ENCODE data around the gene LTBP2. TPM values are rescaled to one million over a fixed set of nuclear protein-coding genes. Genes with fewer than 3 reads are reported as not detected.
A peak's percentile ranks its signal among the peaks of the same experiment; 100 is the strongest.

LTBP2 gene
- total RNA-seq, 3 donors from 2014 or later (not counting 1 experiment from before 2014, with no cell fraction given): 2.1 to 3.7 (median 3.0) TPM

DNA sequence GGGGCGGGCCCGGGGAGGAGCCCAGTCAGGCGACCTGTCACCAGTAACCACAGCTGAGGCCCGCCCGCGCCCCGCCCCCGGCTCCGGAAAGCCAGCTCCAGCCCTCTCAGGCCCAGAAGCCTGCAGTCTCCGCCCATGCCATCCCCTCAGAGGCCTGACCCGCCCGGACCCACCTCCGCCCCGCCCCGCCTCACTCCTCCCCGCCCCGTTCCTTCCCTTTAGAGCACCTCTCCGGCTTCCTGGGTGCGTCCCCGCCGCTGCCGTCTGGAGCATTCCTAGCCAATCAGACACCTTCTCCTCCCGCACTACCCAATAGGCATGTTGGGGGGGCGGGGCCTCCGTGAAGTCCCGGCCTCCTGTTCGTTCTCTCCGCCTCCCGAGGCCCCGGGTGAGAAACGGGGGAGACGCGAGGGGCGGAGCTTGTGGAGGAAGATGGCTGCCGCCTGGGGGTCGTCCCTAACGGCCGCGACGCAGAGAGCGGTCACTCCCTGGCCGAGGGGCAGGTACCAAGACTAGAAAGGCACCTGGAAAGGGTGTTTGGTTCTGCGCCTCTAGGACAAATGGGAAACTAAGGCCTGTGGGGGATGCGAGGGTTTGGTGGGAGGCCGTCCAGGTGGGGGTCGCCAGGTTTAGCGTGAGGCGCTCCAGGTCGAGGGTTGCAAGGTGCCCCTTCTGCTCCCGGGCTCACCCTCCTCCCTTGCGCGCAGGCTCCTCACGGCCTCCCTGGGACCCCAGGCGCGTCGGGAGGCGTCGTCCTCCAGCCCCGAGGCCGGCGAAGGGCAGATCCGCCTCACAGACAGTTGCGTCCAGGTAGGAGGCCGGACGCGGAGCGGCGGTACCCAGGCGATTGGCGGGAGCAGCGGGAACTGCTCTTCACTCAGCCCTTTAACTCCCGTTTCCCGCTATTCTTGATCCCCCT lies 118.4 kb downstream of the LTBP2 start, which contains the start of gene ISCA2:
ISCA2 (plus strand) TSS at position 423 of the 919 bp plus-strand sequence; CDS start at position 433, 10 bp downstream.
- Mint-ChIP-seq H3K27ac (no peak within 1 kb of the TSS), H3K4me3 (no peak within 1 kb of the TSS), H3K36me3 (no peaks in the 10 kb centered on the region), H3K9me3 (no peaks in the 10 kb centered on the region), H3K4me1 (peaks cover 16 to 17% of the 10 kb centered on the region in 2 donors), H3K27me3 (ENCODE audit: low read depth in 2 of 2) (no peaks in the 10 kb centered on the region)
- H3K27me3 ChIP-seq (ENCODE audit: control insufficient read depth, insufficient read depth, low read length): no peaks in the 10 kb centered on the region
- peak; percentile 88 to 97 (median 91) for ATAC-seq
- intact Hi-C loops (cut with micrococcal nuclease): loop anchor here (1.0 to 10.0 kb wide), 6 partner anchors 125 to 509 kb away; partner anchors contain the start of genes ABCD4, ALDH6A1, AREL1 and EIF2B2
- no peaks in the 10 kb centered on the region for H3K9me3 ChIP-seq (ENCODE audit: control insufficient read depth, insufficient read depth, low read length)
- TF ChIP-seq, protein P1, sequence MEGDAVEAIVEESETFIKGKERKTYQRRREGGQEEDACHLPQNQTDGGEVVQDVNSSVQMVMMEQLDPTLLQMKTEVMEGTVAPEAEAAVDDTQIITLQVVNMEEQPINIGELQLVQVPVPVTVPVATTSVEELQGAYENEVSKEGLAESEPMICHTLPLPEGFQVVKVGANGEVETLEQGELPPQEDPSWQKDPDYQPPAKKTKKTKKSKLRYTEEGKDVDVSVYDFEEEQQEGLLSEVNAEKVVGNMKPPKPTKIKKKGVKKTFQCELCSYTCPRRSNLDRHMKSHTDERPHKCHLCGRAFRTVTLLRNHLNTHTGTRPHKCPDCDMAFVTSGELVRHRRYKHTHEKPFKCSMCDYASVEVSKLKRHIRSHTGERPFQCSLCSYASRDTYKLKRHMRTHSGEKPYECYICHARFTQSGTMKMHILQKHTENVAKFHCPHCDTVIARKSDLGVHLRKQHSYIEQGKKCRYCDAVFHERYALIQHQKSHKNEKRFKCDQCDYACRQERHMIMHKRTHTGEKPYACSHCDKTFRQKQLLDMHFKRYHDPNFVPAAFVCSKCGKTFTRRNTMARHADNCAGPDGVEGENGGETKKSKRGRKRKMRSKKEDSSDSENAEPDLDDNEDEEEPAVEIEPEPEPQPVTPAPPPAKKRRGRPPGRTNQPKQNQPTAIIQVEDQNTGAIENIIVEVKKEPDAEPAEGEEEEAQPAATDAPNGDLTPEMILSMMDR (IDR thresholded peaks at IDR 0.05): no peak
- peaks cover 18% of the 10 kb centered on the region for H3K4me1 ChIP-seq (ENCODE audit: control insufficient read depth, insufficient read depth, low read length)
- no peaks in the 10 kb centered on the region for H3K36me3 ChIP-seq (ENCODE audit: control insufficient read depth, insufficient read depth, low read length)
- peak within 1 kb of the TSS; percentile 65 for H3K27ac ChIP-seq (ENCODE audit: low read length)
- peak within 1 kb of the TSS; percentile 92 for H3K4me3 ChIP-seq (ENCODE audit: low read length)
- WGBS (ENCODE audit: insufficient coverage): under 1% methylated on average over 71 of the region's 73 CpGs
- peak; percentile 98 to 99 for DNase-seq

DNA sequence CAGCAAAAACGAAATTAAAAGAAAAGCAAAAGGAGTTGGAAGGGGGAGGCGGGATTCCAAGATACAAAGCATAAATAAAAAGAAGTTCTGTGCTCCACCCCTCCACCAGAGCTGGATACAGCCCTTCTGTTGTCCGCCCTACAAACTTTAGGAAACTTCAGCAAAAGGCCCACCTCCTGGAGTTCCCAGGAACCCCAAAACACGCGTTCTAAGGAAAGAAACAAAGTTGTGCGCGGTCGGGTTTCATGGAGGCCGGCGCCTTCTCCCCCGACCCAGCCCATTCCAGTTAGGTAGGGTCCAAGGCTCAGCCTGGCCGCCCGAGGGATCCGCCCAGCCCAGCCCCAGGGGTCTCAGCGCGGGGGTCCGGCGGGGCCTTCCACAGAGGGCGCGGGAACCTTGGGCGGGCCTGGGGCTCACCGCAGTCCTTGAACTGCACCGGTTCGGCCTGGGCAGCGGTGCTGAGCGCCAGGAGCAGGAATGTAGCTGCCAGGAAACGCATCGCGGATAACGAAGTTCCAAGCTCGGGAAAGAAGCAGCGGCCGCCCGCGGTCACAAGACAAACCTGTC lies 119.2 kb downstream of the LTBP2 start, which contains the start of gene NPC2:
NPC2 (minus strand) TSS at position 530 of the 567 bp plus-strand sequence; CDS start at position 499, 31 bp downstream.
- Histone ChIP-seq H3K9me3 (ENCODE audit: control insufficient read depth, insufficient read depth, low read length) (no peaks in the 10 kb centered on the region), H3K4me3 (ENCODE audit: low read length) (peak within 1 kb of the TSS; percentile 92), H3K36me3 (ENCODE audit: control insufficient read depth, insufficient read depth, low read length) (no peaks in the 10 kb centered on the region), H3K27me3 (ENCODE audit: control insufficient read depth, insufficient read depth, low read length) (no peaks in the 10 kb centered on the region), H3K27ac (ENCODE audit: low read length) (peak within 1 kb of the TSS; percentile 65), H3K4me1 (ENCODE audit: control insufficient read depth, insufficient read depth, low read length) (peaks cover 18% of the 10 kb centered on the region)
- WGBS (ENCODE audit: insufficient coverage): under 1% methylated on average over 34 of the region's 35 CpGs
- intact Hi-C loops (cut with micrococcal nuclease): loop anchor here (1.0 to 10.0 kb wide), 7 partner anchors 126 to 509 kb away; partner anchors contain the start of genes ABCD4, ALDH6A1, AREL1 and EIF2B2
- Mint-ChIP-seq H3K4me1 (peaks cover 16 to 17% of the 10 kb centered on the region in 2 donors), H3K27ac (no peak within 1 kb of the TSS), H3K4me3 (no peak within 1 kb of the TSS), H3K9me3 (no peaks in the 10 kb centered on the region), H3K27me3 (ENCODE audit: low read depth in 2 of 2) (no peaks in the 10 kb centered on the region), H3K36me3 (no peaks in the 10 kb centered on the region)
- ATAC-seq: no peak
- peak in 1 of 2 donors; percentile 38 for DNase-seq
- TF ChIP-seq, protein P1 (IDR thresholded peaks at IDR 0.05): no peak

DNA sequence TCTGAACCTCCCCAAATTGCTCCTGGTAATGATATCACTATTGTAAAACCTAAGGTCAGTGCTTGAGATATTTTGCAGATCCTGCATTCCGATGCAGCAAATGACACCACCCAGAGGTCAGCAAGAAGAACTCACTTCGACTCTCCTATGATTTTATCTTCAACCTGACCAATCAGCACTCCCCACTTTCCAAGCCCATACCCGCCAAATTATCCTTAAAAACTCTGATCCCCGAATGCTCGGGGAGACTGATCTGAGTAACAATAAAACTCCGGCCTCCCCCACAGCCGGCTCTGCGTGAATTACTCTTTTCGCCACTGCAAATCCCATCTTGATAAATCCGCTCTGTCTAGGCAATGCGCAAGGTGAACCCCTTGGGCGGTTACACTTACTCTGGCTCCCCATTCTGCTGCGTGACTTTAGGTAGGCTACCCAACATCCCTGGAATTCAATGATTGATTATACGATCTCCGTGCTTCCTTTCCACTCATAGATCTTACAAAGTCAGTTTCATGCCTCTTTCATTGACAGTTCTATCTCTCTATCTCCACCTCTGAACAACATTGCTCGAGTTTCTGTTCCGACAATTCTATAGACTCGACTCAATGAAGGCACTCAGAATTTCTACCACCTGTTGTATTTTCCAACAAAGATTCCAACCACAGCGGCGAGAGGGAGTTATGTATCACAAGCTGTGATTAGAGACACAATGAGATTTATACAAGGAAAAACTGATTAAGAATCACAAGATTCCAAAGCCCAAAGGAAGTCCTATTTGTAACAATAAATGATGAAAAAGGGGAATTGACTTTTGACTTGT lies 119.9 kb downstream of the LTBP2 start:
- H3K4me1 Mint-ChIP-seq: peaks cover 16 to 17% of the 10 kb centered on the region in 2 donors
- DNase-seq (peak in 1 of 2 donors; percentile 47), ATAC-seq (no peak)
- Histone ChIP-seq H3K9me3 (ENCODE audit: control insufficient read depth, insufficient read depth, low read length) (no peaks in the 10 kb centered on the region), H3K4me3 (ENCODE audit: low read length) (peak overlapping the region; percentile 92), H3K4me1 (ENCODE audit: control insufficient read depth, insufficient read depth, low read length) (peaks cover 18% of the 10 kb centered on the region), H3K36me3 (ENCODE audit: control insufficient read depth, insufficient read depth, low read length) (no peaks in the 10 kb centered on the region), H3K27ac (ENCODE audit: low read length) (peak overlapping the region; percentile 10), H3K27me3 (ENCODE audit: control insufficient read depth, insufficient read depth, low read length) (no peaks in the 10 kb centered on the region)
- no peak overlapping the region for H3K27ac Mint-ChIP-seq
- TF ChIP-seq, protein P1 (IDR thresholded peaks at IDR 0.05): peak; percentile 10
- no peaks in the 10 kb centered on the region for H3K36me3 Mint-ChIP-seq
- 2% methylated on average over 18 of the region's 20 CpGs for WGBS (ENCODE audit: insufficient coverage)
- no peaks in the 10 kb centered on the region for H3K27me3 Mint-ChIP-seq (ENCODE audit: low read depth in 2 of 2)
- H3K9me3 Mint-ChIP-seq: no peaks in the 10 kb centered on the region
- intact Hi-C loops (cut with micrococcal nuclease): loop anchor here (1.0 to 10.0 kb wide), 6 partner anchors 127 to 407 kb away; partner anchors contain the start of genes ABCD4, ALDH6A1, AREL1 and FCF1
- H3K4me3 Mint-ChIP-seq: no peak overlapping the region
